PFSK-1 (cell line): ENCODE measurements around the gene NR6A1.

Source experiments
- FOXP2 ChIP-seq: optimal IDR thresholded peaks from 2 replicates; pipeline ENCODE3; 2011; ENCODE audit warnings: borderline replicate concordance, control low read depth, inconsistent platforms; ENCODE audit not compliant: insufficient read depth; ENCODE audit errors: extremely low read length, extremely low read depth
- POLR2AphosphoS5 ChIP-seq: IDR thresholded peaks from 2 replicates; pipeline ENCODE4 v1.6.1; 2012; ENCODE audit warnings: low read depth, mild to moderate bottlenecking, control low read depth, low read length, moderate library complexity
- SIN3A ChIP-seq: IDR thresholded peaks from 2 replicates; pipeline ENCODE4 v1.6.1; 2012; ENCODE audit warnings: mild to moderate bottlenecking, low read length, moderate library complexity, borderline replicate concordance; ENCODE audit not compliant: insufficient read depth
- TAF1 ChIP-seq: IDR thresholded peaks from 2 replicates; pipeline ENCODE4 v1.6.1; 2012; ENCODE audit warnings: low read length, control low read depth, borderline replicate concordance; ENCODE audit not compliant: insufficient read depth
- TF ChIP-seq, protein P1 (sequence below), 2 experiments: IDR thresholded peaks; 2 replicates each; pipeline versions ENCODE4 v1.6.1 to v1.8.0; 2011 to 2012; ENCODE audit warnings: low read depth in 2 of 2, low read length in 2 of 2, control low read depth in 1 of 2, inconsistent platforms in 1 of 2, mild to moderate bottlenecking in 1 of 2, moderate library complexity in 1 of 2; ENCODE audit not compliant: insufficient read depth in 1 of 2

NR6A1 gene

GRCh38 chr9:124496075-124496449, 275.0 kb downstream of the NR6A1 start:
- TF ChIP-seq FOXP2 (no peak), SIN3A (no peak), POLR2AphosphoS5 (no peak), TAF1 (no peak)
- TF ChIP-seq, protein P1, sequence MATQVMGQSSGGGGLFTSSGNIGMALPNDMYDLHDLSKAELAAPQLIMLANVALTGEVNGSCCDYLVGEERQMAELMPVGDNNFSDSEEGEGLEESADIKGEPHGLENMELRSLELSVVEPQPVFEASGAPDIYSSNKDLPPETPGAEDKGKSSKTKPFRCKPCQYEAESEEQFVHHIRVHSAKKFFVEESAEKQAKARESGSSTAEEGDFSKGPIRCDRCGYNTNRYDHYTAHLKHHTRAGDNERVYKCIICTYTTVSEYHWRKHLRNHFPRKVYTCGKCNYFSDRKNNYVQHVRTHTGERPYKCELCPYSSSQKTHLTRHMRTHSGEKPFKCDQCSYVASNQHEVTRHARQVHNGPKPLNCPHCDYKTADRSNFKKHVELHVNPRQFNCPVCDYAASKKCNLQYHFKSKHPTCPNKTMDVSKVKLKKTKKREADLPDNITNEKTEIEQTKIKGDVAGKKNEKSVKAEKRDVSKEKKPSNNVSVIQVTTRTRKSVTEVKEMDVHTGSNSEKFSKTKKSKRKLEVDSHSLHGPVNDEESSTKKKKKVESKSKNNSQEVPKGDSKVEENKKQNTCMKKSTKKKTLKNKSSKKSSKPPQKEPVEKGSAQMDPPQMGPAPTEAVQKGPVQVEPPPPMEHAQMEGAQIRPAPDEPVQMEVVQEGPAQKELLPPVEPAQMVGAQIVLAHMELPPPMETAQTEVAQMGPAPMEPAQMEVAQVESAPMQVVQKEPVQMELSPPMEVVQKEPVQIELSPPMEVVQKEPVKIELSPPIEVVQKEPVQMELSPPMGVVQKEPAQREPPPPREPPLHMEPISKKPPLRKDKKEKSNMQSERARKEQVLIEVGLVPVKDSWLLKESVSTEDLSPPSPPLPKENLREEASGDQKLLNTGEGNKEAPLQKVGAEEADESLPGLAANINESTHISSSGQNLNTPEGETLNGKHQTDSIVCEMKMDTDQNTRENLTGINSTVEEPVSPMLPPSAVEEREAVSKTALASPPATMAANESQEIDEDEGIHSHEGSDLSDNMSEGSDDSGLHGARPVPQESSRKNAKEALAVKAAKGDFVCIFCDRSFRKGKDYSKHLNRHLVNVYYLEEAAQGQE (IDR thresholded peaks at IDR 0.05; ENCODE audit: insufficient read depth in 1 of 2, low read depth in 2 of 2, low read length in 2 of 2) = no peak

GRCh38 chr9:124495126-124496074, 275.7 kb downstream of the NR6A1 start:
- TF ChIP-seq FOXP2 (no peak), TAF1 (no peak), SIN3A (no peak), POLR2AphosphoS5 (no peak)
- TF ChIP-seq, protein P1 (IDR thresholded peaks at IDR 0.05; ENCODE audit: insufficient read depth in 1 of 2, low read depth in 2 of 2, low read length in 2 of 2) = no peak

DNA sequence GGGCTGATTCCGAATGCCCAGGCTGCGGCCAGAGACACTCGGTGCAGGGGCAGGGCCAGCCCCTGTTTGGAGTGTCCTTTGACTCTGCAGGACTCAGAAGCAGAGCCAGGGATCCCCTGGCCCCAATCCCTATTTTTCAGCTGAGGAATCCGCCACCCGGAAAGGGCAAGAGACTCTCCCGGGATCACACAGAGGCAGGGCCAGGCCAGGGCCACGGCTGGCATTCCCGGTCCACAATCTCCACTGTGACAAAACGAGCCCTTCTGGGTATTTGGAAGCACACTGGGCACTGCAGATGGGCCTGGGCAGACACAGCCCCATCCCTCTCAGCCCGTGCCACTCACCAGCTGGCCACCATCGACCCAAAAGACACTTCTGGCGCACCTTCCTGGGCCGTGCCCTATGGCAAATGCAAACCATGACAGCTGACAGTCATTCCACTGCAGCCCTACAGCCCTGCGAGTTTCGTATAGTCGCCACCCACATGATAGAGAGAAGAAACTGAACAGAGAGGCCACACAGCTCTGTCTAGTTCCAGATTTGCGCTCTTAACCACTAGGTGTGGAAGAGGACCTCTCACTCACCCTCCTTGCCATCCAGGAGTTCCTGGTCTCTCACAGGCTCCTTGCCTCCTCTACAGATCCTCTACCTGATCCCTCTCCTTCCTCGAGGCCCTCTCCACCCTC, 277.2 kb downstream of the NR6A1 start:
- TF ChIP-seq SIN3A (no peak), FOXP2 (no peak), POLR2AphosphoS5 (no peak), TAF1 (no peak)
- TF ChIP-seq, protein P1 (IDR thresholded peaks at IDR 0.05; ENCODE audit: insufficient read depth in 1 of 2, low read depth in 2 of 2, low read length in 2 of 2) = no peak

- TF ChIP-seq POLR2AphosphoS5 (no peak), SIN3A (no peak), TAF1 (no peak), FOXP2 (no peak)
- TF ChIP-seq, protein P1 (IDR thresholded peaks at IDR 0.05; ENCODE audit: insufficient read depth in 1 of 2, low read depth in 2 of 2, low read length in 2 of 2) = no peak
Observed at GRCh38 chr9:124493218-124493617, 277.9 kb downstream of the NR6A1 start.

GRCh38 chr9:124492818-124493217, 278.3 kb downstream of the NR6A1 start:
- TF ChIP-seq, protein P1 (IDR thresholded peaks at IDR 0.05; ENCODE audit: insufficient read depth in 1 of 2, low read depth in 2 of 2, low read length in 2 of 2) = no peak
- no peak for TF ChIP-seq FOXP2
- no peak for TF ChIP-seq TAF1
- TF ChIP-seq POLR2AphosphoS5 = no peak
- no peak for TF ChIP-seq SIN3A
